ENCODE measurements around the gene FBXW8. TPM values are rescaled to one million over a fixed set of nuclear protein-coding genes. Genes with fewer than 3 reads are reported as not detected.

The FBXW8 gene
- total and polyA plus RNA-seq, 2 donors (not counting 1 experiment from before 2014, with no cell fraction given) = 11.7 to 20.9 TPM

- Histone ChIP-seq H3K9me3 (ENCODE audit: control insufficient read depth, insufficient read depth, low read depth, low read length) (no peaks in the 10 kb centered on the region), H2AFZ (ENCODE audit: low read length) (no peak overlapping the region), H3K9ac (ENCODE audit: insufficient read depth, low read length) (no peak overlapping the region), H3K27me3 (ENCODE audit: control insufficient read depth, insufficient read depth, low read length) (peaks cover 10% of the 10 kb centered on the region), H3K4me1 (ENCODE audit: control insufficient read depth, extremely low read depth, insufficient read depth, low read length) (no peaks in the 10 kb centered on the region), H3K27ac (ENCODE audit: insufficient read depth, low read length) (no peak overlapping the region), H4K20me1 (ENCODE audit: control insufficient read depth, extremely low read depth, insufficient read depth, low read length) (no peaks in the 10 kb centered on the region), H3K4me2 (ENCODE audit: extremely low read depth, insufficient read depth, low read length) (no peak overlapping the region), H3K4me3 (replicated peaks in 1 of 4; ENCODE audit: control extremely low read depth in 1 of 4, insufficient read depth in 1 of 4, low read depth in 3 of 4, low read length in 4 of 4) (no peak overlapping the region), H3K36me3 (ENCODE audit: control insufficient read depth, insufficient read depth, low read length) (no peaks in the 10 kb centered on the region), H3K79me2 (ENCODE audit: control insufficient read depth, insufficient read depth, low read length) (no peaks in the 10 kb centered on the region)
- TF ChIP-seq CTCF (conservative IDR thresholded peaks at IDR 0.05 in 1 of 2, IDR thresholded peaks at IDR 0.05 in 1 of 2; ENCODE audit: low read depth in 1 of 2, low read length in 2 of 2) (no peak), EZH2 (IDR thresholded peaks at IDR 0.05; ENCODE audit: low read length, missing control alignments) (no peak)
- DNase-seq (ENCODE audit: low read depth in 2 of 2) = no peak
Measured at GRCh38 chr12:116887244-116887643, 23.5 kb upstream of the FBXW8 start.

GRCh38 chr12:116887897-116888296, 22.9 kb upstream of the FBXW8 start:
- Histone ChIP-seq H4K20me1 (ENCODE audit: control insufficient read depth, extremely low read depth, insufficient read depth, low read length) (no peaks in the 10 kb centered on the region), H3K4me2 (ENCODE audit: extremely low read depth, insufficient read depth, low read length) (no peak overlapping the region), H3K36me3 (ENCODE audit: control insufficient read depth, insufficient read depth, low read length) (no peaks in the 10 kb centered on the region), H2AFZ (ENCODE audit: low read length) (no peak overlapping the region), H3K4me3 (replicated peaks in 1 of 4; ENCODE audit: control extremely low read depth in 1 of 4, insufficient read depth in 1 of 4, low read depth in 3 of 4, low read length in 4 of 4) (no peak overlapping the region), H3K27ac (ENCODE audit: insufficient read depth, low read length) (no peak overlapping the region), H3K9me3 (ENCODE audit: control insufficient read depth, insufficient read depth, low read depth, low read length) (no peaks in the 10 kb centered on the region), H3K79me2 (ENCODE audit: control insufficient read depth, insufficient read depth, low read length) (no peaks in the 10 kb centered on the region), H3K4me1 (ENCODE audit: control insufficient read depth, extremely low read depth, insufficient read depth, low read length) (no peaks in the 10 kb centered on the region), H3K27me3 (ENCODE audit: control insufficient read depth, insufficient read depth, low read length) (peaks cover 4% of the 10 kb centered on the region), H3K9ac (ENCODE audit: insufficient read depth, low read length) (no peak overlapping the region)
- TF ChIP-seq CTCF (conservative IDR thresholded peaks at IDR 0.05 in 1 of 2, IDR thresholded peaks at IDR 0.05 in 1 of 2; ENCODE audit: low read depth in 1 of 2, low read length in 2 of 2) (no peak), EZH2 (IDR thresholded peaks at IDR 0.05; ENCODE audit: low read length, missing control alignments) (no peak)
- DNase-seq (ENCODE audit: low read depth in 2 of 2) = no peak

GRCh38 chr12:116890330-116890729, 20.4 kb upstream of the FBXW8 start:
- Histone ChIP-seq H4K20me1 (ENCODE audit: control insufficient read depth, extremely low read depth, insufficient read depth, low read length) (no peaks in the 10 kb centered on the region), H3K27me3 (ENCODE audit: control insufficient read depth, insufficient read depth, low read length) (no peaks in the 10 kb centered on the region), H3K9ac (ENCODE audit: insufficient read depth, low read length) (no peak overlapping the region), H3K9me3 (ENCODE audit: control insufficient read depth, insufficient read depth, low read depth, low read length) (no peaks in the 10 kb centered on the region), H3K4me2 (ENCODE audit: extremely low read depth, insufficient read depth, low read length) (no peak overlapping the region), H3K79me2 (ENCODE audit: control insufficient read depth, insufficient read depth, low read length) (no peaks in the 10 kb centered on the region), H3K4me3 (replicated peaks in 1 of 4; ENCODE audit: control extremely low read depth in 1 of 4, insufficient read depth in 1 of 4, low read depth in 3 of 4, low read length in 4 of 4) (no peak overlapping the region), H3K27ac (ENCODE audit: insufficient read depth, low read length) (no peak overlapping the region), H3K4me1 (ENCODE audit: control insufficient read depth, extremely low read depth, insufficient read depth, low read length) (no peaks in the 10 kb centered on the region), H3K36me3 (ENCODE audit: control insufficient read depth, insufficient read depth, low read length) (no peaks in the 10 kb centered on the region), H2AFZ (ENCODE audit: low read length) (no peak overlapping the region)
- TF ChIP-seq CTCF (conservative IDR thresholded peaks at IDR 0.05 in 1 of 2, IDR thresholded peaks at IDR 0.05 in 1 of 2; ENCODE audit: low read depth in 1 of 2, low read length in 2 of 2) (no peak), EZH2 (IDR thresholded peaks at IDR 0.05; ENCODE audit: low read length, missing control alignments) (no peak)
- DNase-seq (ENCODE audit: low read depth in 2 of 2) = no peak
